ENCODE results near the gene RPL36.

DNA sequence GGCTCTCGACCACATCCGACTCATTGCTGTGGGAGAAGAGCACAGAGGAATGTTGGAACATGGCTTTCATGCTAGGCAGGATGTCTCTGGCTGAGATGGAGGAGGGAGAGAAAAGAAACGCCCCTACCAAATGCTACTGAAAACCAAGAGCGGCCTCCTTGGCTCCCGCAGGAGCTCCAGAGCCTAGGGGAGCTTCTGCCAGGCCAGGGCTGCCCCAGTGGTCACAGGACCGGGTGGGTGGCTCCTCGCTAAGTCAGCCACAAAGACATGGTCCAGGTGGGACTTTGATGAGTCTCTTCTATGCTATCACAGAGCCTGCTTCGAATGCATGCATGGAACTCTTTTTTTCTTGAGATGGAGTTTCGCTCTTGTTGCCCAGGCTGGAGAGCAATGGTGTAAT lies 23.1 kb downstream of the RPL36 start:
- TF ChIP-seq, protein P1, sequence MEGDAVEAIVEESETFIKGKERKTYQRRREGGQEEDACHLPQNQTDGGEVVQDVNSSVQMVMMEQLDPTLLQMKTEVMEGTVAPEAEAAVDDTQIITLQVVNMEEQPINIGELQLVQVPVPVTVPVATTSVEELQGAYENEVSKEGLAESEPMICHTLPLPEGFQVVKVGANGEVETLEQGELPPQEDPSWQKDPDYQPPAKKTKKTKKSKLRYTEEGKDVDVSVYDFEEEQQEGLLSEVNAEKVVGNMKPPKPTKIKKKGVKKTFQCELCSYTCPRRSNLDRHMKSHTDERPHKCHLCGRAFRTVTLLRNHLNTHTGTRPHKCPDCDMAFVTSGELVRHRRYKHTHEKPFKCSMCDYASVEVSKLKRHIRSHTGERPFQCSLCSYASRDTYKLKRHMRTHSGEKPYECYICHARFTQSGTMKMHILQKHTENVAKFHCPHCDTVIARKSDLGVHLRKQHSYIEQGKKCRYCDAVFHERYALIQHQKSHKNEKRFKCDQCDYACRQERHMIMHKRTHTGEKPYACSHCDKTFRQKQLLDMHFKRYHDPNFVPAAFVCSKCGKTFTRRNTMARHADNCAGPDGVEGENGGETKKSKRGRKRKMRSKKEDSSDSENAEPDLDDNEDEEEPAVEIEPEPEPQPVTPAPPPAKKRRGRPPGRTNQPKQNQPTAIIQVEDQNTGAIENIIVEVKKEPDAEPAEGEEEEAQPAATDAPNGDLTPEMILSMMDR (IDR thresholded peaks at IDR 0.05): no peak
- TF ChIP-seq EZH2phosphoT487 (IDR thresholded peaks at IDR 0.05) (no peak), EZH2 (IDR thresholded peaks at IDR 0.05) (no peak)

Data from neural progenitor cell (in vitro differentiated cells).